ENCODE measurements around the gene PLA2R1.

- TF ChIP-seq CTCF (IDR thresholded peaks at IDR 0.05) = no peak
- TF ChIP-seq, protein P1, sequence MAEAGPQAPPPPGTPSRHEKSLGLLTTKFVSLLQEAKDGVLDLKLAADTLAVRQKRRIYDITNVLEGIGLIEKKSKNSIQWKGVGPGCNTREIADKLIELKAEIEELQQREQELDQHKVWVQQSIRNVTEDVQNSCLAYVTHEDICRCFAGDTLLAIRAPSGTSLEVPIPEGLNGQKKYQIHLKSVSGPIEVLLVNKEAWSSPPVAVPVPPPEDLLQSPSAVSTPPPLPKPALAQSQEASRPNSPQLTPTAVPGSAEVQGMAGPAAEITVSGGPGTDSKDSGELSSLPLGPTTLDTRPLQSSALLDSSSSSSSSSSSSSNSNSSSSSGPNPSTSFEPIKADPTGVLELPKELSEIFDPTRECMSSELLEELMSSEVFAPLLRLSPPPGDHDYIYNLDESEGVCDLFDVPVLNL (CRISPR knock-in tag; IDR thresholded peaks at IDR 0.05; ENCODE audit: borderline replicate concordance, low read depth) = no peak
- TF ChIP-seq IRF2 (CRISPR knock-in tag; IDR thresholded peaks at IDR 0.05; ENCODE audit: borderline replicate concordance, low read depth) = no peak
- TF ChIP-seq JUN (CRISPR knock-in tag; IDR thresholded peaks at IDR 0.05) = no peak
- TF ChIP-seq ZNF423 (CRISPR knock-in tag; IDR thresholded peaks at IDR 0.05) = no peak
Measured at GRCh38 chr2:160068906-160069305, 6.5 kb upstream of the PLA2R1 start.

Measured in WTC11 (cell line).